ENCODE data around the gene GNG8. TPM values are rescaled to one million over a fixed set of nuclear protein-coding genes. Genes with fewer than 3 reads are reported as not detected.

GNG8 gene
- total RNA-seq, 2 experiments from 2014 or later = not detected

DNA sequence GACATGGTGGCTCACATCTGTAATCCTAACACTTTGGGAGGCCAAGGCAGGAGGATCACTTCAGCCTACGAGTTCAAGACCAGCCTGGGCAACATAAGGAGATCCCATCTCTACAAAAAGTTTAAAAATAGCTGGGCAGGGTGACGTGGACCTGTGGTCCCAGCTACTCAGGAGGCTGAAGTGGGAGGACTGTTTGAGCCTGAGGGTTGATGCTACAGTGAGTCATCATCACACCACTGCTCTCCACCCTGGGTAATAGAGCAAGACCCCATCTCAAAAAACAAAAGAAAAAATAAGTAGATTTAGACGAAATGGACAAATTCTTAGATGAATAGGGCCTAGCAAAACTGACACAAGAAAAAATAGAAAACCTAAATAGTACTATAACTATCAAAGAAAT, 10.4 kb upstream of the GNG8 start:
- H3K27me3 Mint-ChIP-seq = peaks cover 39% of the 10 kb centered on the region
- H3K27ac ChIP-seq (ENCODE audit: low read depth in 1 of 2, low read length in 2 of 2) = no peak overlapping the region
- H3K4me3 Mint-ChIP-seq = no peak overlapping the region
- TF ChIP-seq, protein P1, sequence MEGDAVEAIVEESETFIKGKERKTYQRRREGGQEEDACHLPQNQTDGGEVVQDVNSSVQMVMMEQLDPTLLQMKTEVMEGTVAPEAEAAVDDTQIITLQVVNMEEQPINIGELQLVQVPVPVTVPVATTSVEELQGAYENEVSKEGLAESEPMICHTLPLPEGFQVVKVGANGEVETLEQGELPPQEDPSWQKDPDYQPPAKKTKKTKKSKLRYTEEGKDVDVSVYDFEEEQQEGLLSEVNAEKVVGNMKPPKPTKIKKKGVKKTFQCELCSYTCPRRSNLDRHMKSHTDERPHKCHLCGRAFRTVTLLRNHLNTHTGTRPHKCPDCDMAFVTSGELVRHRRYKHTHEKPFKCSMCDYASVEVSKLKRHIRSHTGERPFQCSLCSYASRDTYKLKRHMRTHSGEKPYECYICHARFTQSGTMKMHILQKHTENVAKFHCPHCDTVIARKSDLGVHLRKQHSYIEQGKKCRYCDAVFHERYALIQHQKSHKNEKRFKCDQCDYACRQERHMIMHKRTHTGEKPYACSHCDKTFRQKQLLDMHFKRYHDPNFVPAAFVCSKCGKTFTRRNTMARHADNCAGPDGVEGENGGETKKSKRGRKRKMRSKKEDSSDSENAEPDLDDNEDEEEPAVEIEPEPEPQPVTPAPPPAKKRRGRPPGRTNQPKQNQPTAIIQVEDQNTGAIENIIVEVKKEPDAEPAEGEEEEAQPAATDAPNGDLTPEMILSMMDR (IDR thresholded peaks at IDR 0.05) = no peak
- H3K4me3 ChIP-seq (ENCODE audit: low read length) = no peak overlapping the region
- DNase-seq = no peak
- H3K36me3 ChIP-seq (ENCODE audit: insufficient read depth, low read length) = no peaks in the 10 kb centered on the region
- peaks cover 23 to 25% of the 10 kb centered on the region in 2 experiments for H3K27me3 ChIP-seq (ENCODE audit: control insufficient read depth in 1 of 2, insufficient read depth in 2 of 2, low read length in 2 of 2)
- peaks cover 14% of the 10 kb centered on the region for H3K4me1 Mint-ChIP-seq (ENCODE audit: low read depth)
- ATAC-seq (ENCODE audit: poor library complexity) = no peak
- H3K9me3 ChIP-seq (ENCODE audit: control insufficient read depth in 1 of 2, insufficient read depth in 1 of 2, low read length in 2 of 2) = peaks cover 5% of the 10 kb centered on the region in 2 experiments
- peaks cover 9% of the 10 kb centered on the region for H3K4me1 ChIP-seq (ENCODE audit: insufficient read depth, low read length)
- ChIA-PET CTCF (no interaction called here), POLR2A (interaction anchor here (0.9 kb wide), 1 partner anchor 46 kb away, joined by 3 read pairs; the partner anchor contains the start of gene CALM3)
- no peak overlapping the region for H3K27ac Mint-ChIP-seq
- H3K36me3 Mint-ChIP-seq (ENCODE audit: low read depth) = no peaks in the 10 kb centered on the region
- peaks cover 6% of the 10 kb centered on the region for H3K9me3 Mint-ChIP-seq
- intact Hi-C loops (cut with DNase I, micrococcal nuclease) = no loop called here

DNA sequence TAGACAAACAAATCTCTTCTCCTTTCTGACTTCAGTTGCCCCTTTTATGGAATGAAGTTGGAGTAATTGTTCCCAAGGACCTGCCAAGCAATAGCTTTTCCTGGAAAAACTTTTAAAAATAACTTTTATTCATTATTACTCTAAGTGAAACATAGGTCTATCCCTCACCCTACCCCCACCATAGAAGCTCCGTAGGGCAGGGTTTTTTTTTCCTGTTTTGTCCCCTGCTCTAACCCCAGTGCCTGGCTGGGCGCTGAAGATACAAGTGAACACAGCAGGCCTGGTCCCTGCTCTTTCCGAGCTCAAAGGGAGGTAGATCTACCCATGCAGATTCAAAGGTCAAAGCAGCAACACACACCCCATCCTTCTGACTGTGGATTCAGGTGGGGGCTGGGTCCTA, 8.7 kb upstream of the GNG8 start:
- Mint-ChIP-seq H3K36me3 (ENCODE audit: low read depth) (no peaks in the 10 kb centered on the region), H3K4me1 (ENCODE audit: low read depth) (peaks cover 8% of the 10 kb centered on the region), H3K9me3 (peaks cover 6% of the 10 kb centered on the region), H3K27me3 (peaks cover 31% of the 10 kb centered on the region), H3K4me3 (no peak overlapping the region), H3K27ac (no peak overlapping the region)
- DNase-seq (no peak), ATAC-seq (ENCODE audit: poor library complexity) (no peak)
- peaks cover 16 to 18% of the 10 kb centered on the region in 2 experiments for H3K27me3 ChIP-seq (ENCODE audit: control insufficient read depth in 1 of 2, insufficient read depth in 2 of 2, low read length in 2 of 2)
- CTCF ChIA-PET = interaction anchor here (1.3 kb wide), 1 partner anchor 17 kb away, joined by 5 read pairs; no protein-coding TSS in a partner anchor
- peaks cover 5% of the 10 kb centered on the region in 2 experiments for H3K9me3 ChIP-seq (ENCODE audit: control insufficient read depth in 1 of 2, insufficient read depth in 1 of 2, low read length in 2 of 2)
- no peak overlapping the region for H3K4me3 ChIP-seq (ENCODE audit: low read length)
- intact Hi-C loops (cut with DNase I, micrococcal nuclease) = no loop called here
- no peak overlapping the region for H3K27ac ChIP-seq (ENCODE audit: low read depth in 1 of 2, low read length in 2 of 2)
- no peaks in the 10 kb centered on the region for H3K36me3 ChIP-seq (ENCODE audit: insufficient read depth, low read length)
- POLR2A ChIA-PET = no interaction called here
- TF ChIP-seq, protein P1 (IDR thresholded peaks at IDR 0.05) = no peak
- H3K4me1 ChIP-seq (ENCODE audit: insufficient read depth, low read length) = peaks cover 14% of the 10 kb centered on the region

DNA sequence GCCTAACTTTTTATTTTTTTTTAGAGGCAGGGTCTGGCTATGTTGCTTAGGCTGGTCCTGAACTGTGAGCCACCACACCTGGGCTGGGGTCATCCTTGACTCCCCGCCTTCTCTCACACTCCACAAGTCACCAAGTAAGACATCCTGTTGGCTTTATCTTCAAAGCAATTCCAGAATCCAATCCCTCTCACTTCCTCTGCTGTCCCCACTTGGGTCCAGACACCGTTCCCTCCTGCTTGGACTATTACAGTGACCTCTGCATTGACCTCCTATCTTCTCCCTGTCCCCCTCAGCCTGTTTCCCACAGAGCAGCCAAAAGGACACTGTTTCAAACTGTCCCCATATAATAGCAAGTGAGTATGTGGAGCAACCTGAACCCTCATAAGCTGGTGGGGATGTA, 4.7 kb upstream of the GNG8 start:
- peaks cover 7% of the 10 kb centered on the region for H3K27me3 Mint-ChIP-seq
- H3K4me3 Mint-ChIP-seq = peak overlapping the region; percentile 65
- ATAC-seq (ENCODE audit: poor library complexity) = no peak
- POLR2A ChIA-PET = interaction anchor here (0.6 kb wide), 1 partner anchor 18 kb away, joined by 3 read pairs; no protein-coding TSS in a partner anchor
- H3K27ac Mint-ChIP-seq = no peak overlapping the region
- no peak for DNase-seq
- Histone ChIP-seq H3K9me3 (ENCODE audit: control insufficient read depth in 1 of 2, insufficient read depth in 1 of 2, low read length in 2 of 2) (no peaks in the 10 kb centered on the region), H3K4me1 (ENCODE audit: insufficient read depth, low read length) (peaks cover 38% of the 10 kb centered on the region), H3K36me3 (ENCODE audit: insufficient read depth, low read length) (no peaks in the 10 kb centered on the region), H3K27me3 (ENCODE audit: control insufficient read depth in 1 of 2, insufficient read depth in 2 of 2, low read length in 2 of 2) (no peaks in the 10 kb centered on the region), H3K27ac (ENCODE audit: low read depth in 1 of 2, low read length in 2 of 2) (no peak overlapping the region), H3K4me3 (ENCODE audit: low read length) (no peak overlapping the region)
- H3K9me3 Mint-ChIP-seq = no peaks in the 10 kb centered on the region
- CTCF ChIA-PET = no interaction called here
- H3K36me3 Mint-ChIP-seq (ENCODE audit: low read depth) = no peaks in the 10 kb centered on the region
- TF ChIP-seq, protein P1 (IDR thresholded peaks at IDR 0.05) = no peak
- intact Hi-C loops (cut with DNase I, micrococcal nuclease) = no loop called here
- H3K4me1 Mint-ChIP-seq (ENCODE audit: low read depth) = no peaks in the 10 kb centered on the region
